ENCODE measurements around the gene ARHGAP24.

DNA sequence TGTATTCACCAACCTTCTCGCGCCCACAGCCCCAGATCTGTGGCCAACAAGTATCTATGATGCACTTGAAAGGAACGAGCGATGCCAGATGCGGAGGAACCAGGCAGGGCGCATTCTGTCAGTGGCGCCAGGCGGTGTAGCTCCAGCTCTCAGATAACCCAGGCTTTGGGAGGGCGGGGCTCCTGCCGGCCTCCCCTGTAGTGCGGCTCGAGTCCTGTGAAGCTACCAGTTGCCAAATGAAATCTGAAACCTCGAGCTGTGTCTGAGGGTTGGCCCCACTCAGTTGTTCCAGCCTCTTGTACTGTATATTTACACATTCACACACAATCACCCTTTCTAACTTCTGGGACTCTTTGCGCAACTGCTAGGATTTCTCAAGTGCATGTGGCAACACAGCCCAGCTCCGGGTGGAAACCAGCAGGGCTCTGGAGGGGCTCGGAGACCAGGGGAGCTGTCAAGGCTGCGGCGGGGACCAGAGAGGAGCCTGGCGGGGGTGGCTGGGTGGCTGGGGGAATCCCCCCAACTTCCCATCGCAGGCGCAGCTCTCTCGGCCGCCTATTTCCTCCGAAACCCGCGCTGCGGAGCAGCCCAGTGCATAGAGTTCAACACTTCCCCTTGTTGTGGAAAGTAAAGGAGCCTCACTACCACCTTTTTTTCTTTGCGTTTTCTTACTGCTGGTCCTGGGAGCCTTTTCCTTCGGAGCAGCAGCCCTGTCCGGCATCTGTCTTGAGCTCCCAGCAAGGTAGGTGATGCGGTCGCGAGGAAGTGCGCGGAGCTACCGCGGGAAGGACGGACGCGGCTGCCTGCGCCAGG, at the start of gene ARHGAP24:
- TF ChIP-seq, protein P1, sequence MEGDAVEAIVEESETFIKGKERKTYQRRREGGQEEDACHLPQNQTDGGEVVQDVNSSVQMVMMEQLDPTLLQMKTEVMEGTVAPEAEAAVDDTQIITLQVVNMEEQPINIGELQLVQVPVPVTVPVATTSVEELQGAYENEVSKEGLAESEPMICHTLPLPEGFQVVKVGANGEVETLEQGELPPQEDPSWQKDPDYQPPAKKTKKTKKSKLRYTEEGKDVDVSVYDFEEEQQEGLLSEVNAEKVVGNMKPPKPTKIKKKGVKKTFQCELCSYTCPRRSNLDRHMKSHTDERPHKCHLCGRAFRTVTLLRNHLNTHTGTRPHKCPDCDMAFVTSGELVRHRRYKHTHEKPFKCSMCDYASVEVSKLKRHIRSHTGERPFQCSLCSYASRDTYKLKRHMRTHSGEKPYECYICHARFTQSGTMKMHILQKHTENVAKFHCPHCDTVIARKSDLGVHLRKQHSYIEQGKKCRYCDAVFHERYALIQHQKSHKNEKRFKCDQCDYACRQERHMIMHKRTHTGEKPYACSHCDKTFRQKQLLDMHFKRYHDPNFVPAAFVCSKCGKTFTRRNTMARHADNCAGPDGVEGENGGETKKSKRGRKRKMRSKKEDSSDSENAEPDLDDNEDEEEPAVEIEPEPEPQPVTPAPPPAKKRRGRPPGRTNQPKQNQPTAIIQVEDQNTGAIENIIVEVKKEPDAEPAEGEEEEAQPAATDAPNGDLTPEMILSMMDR (conservative IDR thresholded peaks at IDR 0.05): no peak
- no peak for TF ChIP-seq ZFX (IDR thresholded peaks at IDR 0.05)
